Uterus (tissue), 2 donors: ENCODE measurements around the gene SPATA6.

Experiments used
- CTCF ChIP-seq, 4 experiments: fragments of 200-600 bp in 2 of 4; fragments of 450-650 bp in 2 of 4; sonication (generic) in 2 of 4; IDR thresholded peaks; one replicate each; pipeline ENCODE4 v1.5.1; 2016 to 2019; ENCODE audit warnings: antibody characterized with exemption in 4 of 4, mild to moderate bottlenecking in 2 of 4, moderate library complexity in 1 of 4
- POLR2A ChIP-seq, 2 donors: fragments of 450-650 bp; IDR thresholded peaks; one replicate each; pipeline ENCODE4 v1.6.1; 2016; ENCODE audit warnings: antibody characterized with exemption in 2 of 2, mild to moderate bottlenecking in 1 of 2, moderate library complexity in 1 of 2

- TF ChIP-seq POLR2A (IDR thresholded peaks at IDR 0.05): no peak
- no peak for TF ChIP-seq CTCF (IDR thresholded peaks at IDR 0.05)
Observed at GRCh38 chr1:48500541-48501450, 28.8 kb upstream of the SPATA6 start.
